ENCODE results near the gene AGAP1. TPM values are rescaled to one million over a fixed set of nuclear protein-coding genes. Genes with fewer than 3 reads are reported as not detected.

Gene AGAP1
- polyA plus RNA-seq, 1 donor from 2014 or later = 17.4 TPM

GRCh38 chr2:235812185-235812665 lies 318.4 kb downstream of the AGAP1 start:
- H3K79me2 ChIP-seq (replicated peaks; ENCODE audit: insufficient read depth, low read length) = no peaks in the 10 kb centered on the region
- H3K9me3 ChIP-seq (ENCODE audit: low read length) = no peaks in the 10 kb centered on the region
- no peak overlapping the region for H3K9ac ChIP-seq (ENCODE audit: low read length)
- H3F3A ChIP-seq (ENCODE audit: insufficient read depth, low read length, poor library complexity, severe bottlenecking) = no peaks in the 10 kb centered on the region
- H3K9me2 ChIP-seq (ENCODE audit: insufficient read depth, low read length) = no peaks in the 10 kb centered on the region
- no peaks in the 10 kb centered on the region for H4K20me1 ChIP-seq (ENCODE audit: insufficient read depth)
- no peak overlapping the region for H2AFZ ChIP-seq (ENCODE audit: low read depth, low read length)
- no peak overlapping the region for H3K4me3 ChIP-seq (ENCODE audit: low read length)
- peaks cover 22% of the 10 kb centered on the region for H3K36me3 ChIP-seq (ENCODE audit: insufficient read depth, low read length)
- TF ChIP-seq, protein P1, sequence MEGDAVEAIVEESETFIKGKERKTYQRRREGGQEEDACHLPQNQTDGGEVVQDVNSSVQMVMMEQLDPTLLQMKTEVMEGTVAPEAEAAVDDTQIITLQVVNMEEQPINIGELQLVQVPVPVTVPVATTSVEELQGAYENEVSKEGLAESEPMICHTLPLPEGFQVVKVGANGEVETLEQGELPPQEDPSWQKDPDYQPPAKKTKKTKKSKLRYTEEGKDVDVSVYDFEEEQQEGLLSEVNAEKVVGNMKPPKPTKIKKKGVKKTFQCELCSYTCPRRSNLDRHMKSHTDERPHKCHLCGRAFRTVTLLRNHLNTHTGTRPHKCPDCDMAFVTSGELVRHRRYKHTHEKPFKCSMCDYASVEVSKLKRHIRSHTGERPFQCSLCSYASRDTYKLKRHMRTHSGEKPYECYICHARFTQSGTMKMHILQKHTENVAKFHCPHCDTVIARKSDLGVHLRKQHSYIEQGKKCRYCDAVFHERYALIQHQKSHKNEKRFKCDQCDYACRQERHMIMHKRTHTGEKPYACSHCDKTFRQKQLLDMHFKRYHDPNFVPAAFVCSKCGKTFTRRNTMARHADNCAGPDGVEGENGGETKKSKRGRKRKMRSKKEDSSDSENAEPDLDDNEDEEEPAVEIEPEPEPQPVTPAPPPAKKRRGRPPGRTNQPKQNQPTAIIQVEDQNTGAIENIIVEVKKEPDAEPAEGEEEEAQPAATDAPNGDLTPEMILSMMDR (IDR thresholded peaks at IDR 0.05; ENCODE audit: poor library complexity, severe bottlenecking) = no peak
- TF ChIP-seq EZH2 (IDR thresholded peaks at IDR 0.05; ENCODE audit: borderline replicate concordance, insufficient read depth, low read length, poor library complexity, severe bottlenecking) = no peak
- no peak for TF ChIP-seq MXI1 (conservative IDR thresholded peaks at IDR 0.05; ENCODE audit: poor library complexity, severe bottlenecking)
- no peak for TF ChIP-seq POLR2AphosphoS5 (IDR thresholded peaks at IDR 0.05)
- TF ChIP-seq RAD21 (conservative IDR thresholded peaks at IDR 0.05) = no peak
- no peak for TF ChIP-seq EP300 (conservative IDR thresholded peaks at IDR 0.05; ENCODE audit: poor library complexity, severe bottlenecking)
- TF ChIP-seq TAF1 (IDR thresholded peaks at IDR 0.05; ENCODE audit: low read depth) = no peak
- no peak for TF ChIP-seq REST (IDR thresholded peaks at IDR 0.05; ENCODE audit: borderline replicate concordance)
- no peak for TF ChIP-seq SMC3 (conservative IDR thresholded peaks at IDR 0.05; ENCODE audit: poor library complexity)
- no peak overlapping the region for H3K27ac ChIP-seq (ENCODE audit: low read length)
- H3K27me3 ChIP-seq (ENCODE audit: insufficient read depth, low read depth, low read length) = no peaks in the 10 kb centered on the region
- H3K4me2 ChIP-seq (ENCODE audit: low read length) = no peak overlapping the region

- Histone ChIP-seq H3K27me3 (ENCODE audit: insufficient read depth, low read depth, low read length) (no peaks in the 10 kb centered on the region), H3K9me2 (ENCODE audit: insufficient read depth, low read length) (no peaks in the 10 kb centered on the region), H3K9me3 (ENCODE audit: low read length) (no peaks in the 10 kb centered on the region), H3K79me2 (replicated peaks; ENCODE audit: insufficient read depth, low read length) (no peaks in the 10 kb centered on the region), H3K36me3 (ENCODE audit: insufficient read depth, low read length) (peaks cover 18% of the 10 kb centered on the region), H3K4me2 (ENCODE audit: low read length) (no peak overlapping the region), H3K4me3 (ENCODE audit: low read length) (no peak overlapping the region), H3K27ac (ENCODE audit: low read length) (no peak overlapping the region), H3K9ac (ENCODE audit: low read length) (no peak overlapping the region), H2AFZ (ENCODE audit: low read depth, low read length) (no peak overlapping the region), H4K20me1 (ENCODE audit: insufficient read depth) (no peaks in the 10 kb centered on the region), H3F3A (ENCODE audit: insufficient read depth, low read length, poor library complexity, severe bottlenecking) (no peaks in the 10 kb centered on the region)
- TF ChIP-seq EZH2 (IDR thresholded peaks at IDR 0.05; ENCODE audit: borderline replicate concordance, insufficient read depth, low read length, poor library complexity, severe bottlenecking) (no peak), POLR2AphosphoS5 (IDR thresholded peaks at IDR 0.05) (no peak), SMC3 (conservative IDR thresholded peaks at IDR 0.05; ENCODE audit: poor library complexity) (no peak), TAF1 (IDR thresholded peaks at IDR 0.05; ENCODE audit: low read depth) (no peak), REST (IDR thresholded peaks at IDR 0.05; ENCODE audit: borderline replicate concordance) (no peak)
These were observed 319.6 kb downstream of the AGAP1 start for GRCh38 chr2:235813398-235813797.

Measured in neural cell (in vitro differentiated cells).